Gastrocnemius medialis (tissue), 4 donors: ENCODE data around the gene STARD8. TPM values are rescaled to one million over a fixed set of nuclear protein-coding genes. Genes with fewer than 3 reads are reported as not detected.
"Not testable (repeated sequence)": the region's sequence is repeated elsewhere in the genome, so short reads cannot be mapped to it uniquely, and the experiment has no call there.

Experiments
- ATAC-seq, 2 donors: fragments of 150-250 bp; one replicate each; pipeline ENCODE4 v1.9.1; 2016
- DNase-seq, 2 donors: peaks; one replicate each; pipeline ENCODE4 v3.0.0-alpha.2; 2019
- H3K27ac ChIP-seq, 4 donors: fragments of 200-600 bp; sonication (generic); 1 replicate in 1 of 4; 2 replicates in 3 of 4; pipeline ENCODE4 v1.5.1; 2016 to 2018; ENCODE audit warnings: mild to moderate bottlenecking in 2 of 4, moderate library complexity in 1 of 4
- H3K27me3 ChIP-seq, 3 donors: fragments of 200-600 bp; sonication (generic) in 2 of 3; 1 replicate in 1 of 3; 2 replicates in 2 of 3; pipeline versions ENCODE4 v1.5.1 to v1.6.0; 2016 to 2019; ENCODE audit warnings: mild to moderate bottlenecking in 1 of 3, moderate library complexity in 1 of 3
- H3K36me3 ChIP-seq, 2 donors: fragments of 200-600 bp; sonication (generic) in 1 of 2; one replicate each; pipeline ENCODE4 v1.5.1; 2017 to 2018
- H3K4me1 ChIP-seq, 2 donors: fragments of 200-600 bp; sonication (generic) in 1 of 2; one replicate each; pipeline ENCODE4 v1.5.1; 2016 to 2017; ENCODE audit warnings: mild to moderate bottlenecking in 2 of 2
- H3K4me3 ChIP-seq, 4 donors: fragments of 200-600 bp; sonication (generic) in 3 of 4; 1 replicate in 1 of 4; 2 replicates in 3 of 4; pipeline ENCODE4 v1.5.1; 2016 to 2019; ENCODE audit warnings: mild to moderate bottlenecking in 2 of 4
- H3K9me3 ChIP-seq, 3 donors: fragments of 200-600 bp; sonication (generic) in 2 of 3; 1 replicate in 1 of 3; 2 replicates in 2 of 3; pipeline ENCODE4 v1.5.1; 2016 to 2019
- POLR2A ChIP-seq, 2 donors: fragments of 450-650 bp; IDR thresholded peaks; one replicate each; pipeline ENCODE4 v1.6.1; 2017; ENCODE audit warnings: antibody characterized with exemption in 2 of 2, mild to moderate bottlenecking in 2 of 2, moderate library complexity in 2 of 2
- in situ Hi-C, 4 donors: fragments of 200-750 bp; cut with MboI; loops; one replicate each; pipeline versions ENCODE4 v1.15.0 to v1.8.0; 2017; ENCODE audit warnings: low sequenced_read_pairs in 4 of 4
- intact Hi-C: fragments of 100-400 bp; cut with DNase I; formaldehyde crosslinking; loops from one replicate; pipeline ENCODE4 v1.15.1; 2023; ENCODE audit warnings: low total_unique reads
- total RNA-seq, 4 donors: library from RNA; depleted of rRNA; stranded (reverse); fragments of >200 nt; gene quantifications; one replicate each; pipeline versions ENCODE4 v1.1.0 to v1.2.3, GENCODE V29; 2016
- TF ChIP-seq, protein P1 (sequence below), 5 experiments: fragments of 450-650 bp in 3 of 5; fragments of 200-600 bp in 2 of 5; sonication (generic) in 2 of 5; IDR thresholded peaks in 4 of 5; conservative IDR thresholded peaks in 1 of 5; 1 replicate in 4 of 5; 2 replicates in 1 of 5; pipeline ENCODE4 v1.5.1; 2016 to 2019; ENCODE audit warnings: antibody characterized with exemption in 5 of 5, mild to moderate bottlenecking in 3 of 5, moderate library complexity in 3 of 5

Gene STARD8
- total RNA-seq, 4 donors from 2014 or later, result 6.6 to 9.4 (median 9.1) TPM

DNA sequence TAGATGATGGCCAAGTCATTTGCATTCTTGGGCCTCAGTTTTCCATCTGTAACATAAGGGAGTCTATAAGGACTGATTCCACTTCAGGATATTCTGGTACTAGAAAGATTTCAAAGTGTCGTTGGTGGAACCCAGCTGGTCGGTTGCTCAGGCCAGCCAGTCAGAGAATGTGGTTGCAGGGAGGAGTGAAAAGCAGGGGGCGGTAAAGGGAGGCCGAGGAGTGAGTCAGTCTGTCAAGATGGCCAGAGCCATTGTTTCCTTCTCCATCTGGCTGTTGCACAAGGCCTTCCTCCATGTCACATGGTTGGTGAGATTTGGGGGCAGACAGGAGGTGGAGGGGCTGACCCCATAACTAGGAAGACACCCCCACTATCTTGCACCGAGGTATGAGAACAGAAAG lies 38.2 kb downstream of the STARD8 start:
- intact Hi-C loops, result no loop called here
- Histone ChIP-seq H3K4me3 (peak overlapping the region in 2 of 4 donors; percentile 42 to 44), H3K4me1 (peaks cover 0 to 4% of the 10 kb centered on the region in 2 donors), H3K27me3 (no peaks in the 10 kb centered on the region), H3K9me3 (no peaks in the 10 kb centered on the region), H3K36me3 (no peaks in the 10 kb centered on the region), H3K27ac (peak overlapping the region in 3 of 4 donors; percentile 57 to 69 (median 62))
- in situ Hi-C loops, result no loop called here
- DNase-seq (no peak), ATAC-seq (no peak)
- no peak for TF ChIP-seq POLR2A (IDR thresholded peaks at IDR 0.05)
- TF ChIP-seq, protein P1, sequence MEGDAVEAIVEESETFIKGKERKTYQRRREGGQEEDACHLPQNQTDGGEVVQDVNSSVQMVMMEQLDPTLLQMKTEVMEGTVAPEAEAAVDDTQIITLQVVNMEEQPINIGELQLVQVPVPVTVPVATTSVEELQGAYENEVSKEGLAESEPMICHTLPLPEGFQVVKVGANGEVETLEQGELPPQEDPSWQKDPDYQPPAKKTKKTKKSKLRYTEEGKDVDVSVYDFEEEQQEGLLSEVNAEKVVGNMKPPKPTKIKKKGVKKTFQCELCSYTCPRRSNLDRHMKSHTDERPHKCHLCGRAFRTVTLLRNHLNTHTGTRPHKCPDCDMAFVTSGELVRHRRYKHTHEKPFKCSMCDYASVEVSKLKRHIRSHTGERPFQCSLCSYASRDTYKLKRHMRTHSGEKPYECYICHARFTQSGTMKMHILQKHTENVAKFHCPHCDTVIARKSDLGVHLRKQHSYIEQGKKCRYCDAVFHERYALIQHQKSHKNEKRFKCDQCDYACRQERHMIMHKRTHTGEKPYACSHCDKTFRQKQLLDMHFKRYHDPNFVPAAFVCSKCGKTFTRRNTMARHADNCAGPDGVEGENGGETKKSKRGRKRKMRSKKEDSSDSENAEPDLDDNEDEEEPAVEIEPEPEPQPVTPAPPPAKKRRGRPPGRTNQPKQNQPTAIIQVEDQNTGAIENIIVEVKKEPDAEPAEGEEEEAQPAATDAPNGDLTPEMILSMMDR (IDR thresholded peaks at IDR 0.05 in 4 of 5, conservative IDR thresholded peaks at IDR 0.05 in 1 of 5), result no peak

DNA sequence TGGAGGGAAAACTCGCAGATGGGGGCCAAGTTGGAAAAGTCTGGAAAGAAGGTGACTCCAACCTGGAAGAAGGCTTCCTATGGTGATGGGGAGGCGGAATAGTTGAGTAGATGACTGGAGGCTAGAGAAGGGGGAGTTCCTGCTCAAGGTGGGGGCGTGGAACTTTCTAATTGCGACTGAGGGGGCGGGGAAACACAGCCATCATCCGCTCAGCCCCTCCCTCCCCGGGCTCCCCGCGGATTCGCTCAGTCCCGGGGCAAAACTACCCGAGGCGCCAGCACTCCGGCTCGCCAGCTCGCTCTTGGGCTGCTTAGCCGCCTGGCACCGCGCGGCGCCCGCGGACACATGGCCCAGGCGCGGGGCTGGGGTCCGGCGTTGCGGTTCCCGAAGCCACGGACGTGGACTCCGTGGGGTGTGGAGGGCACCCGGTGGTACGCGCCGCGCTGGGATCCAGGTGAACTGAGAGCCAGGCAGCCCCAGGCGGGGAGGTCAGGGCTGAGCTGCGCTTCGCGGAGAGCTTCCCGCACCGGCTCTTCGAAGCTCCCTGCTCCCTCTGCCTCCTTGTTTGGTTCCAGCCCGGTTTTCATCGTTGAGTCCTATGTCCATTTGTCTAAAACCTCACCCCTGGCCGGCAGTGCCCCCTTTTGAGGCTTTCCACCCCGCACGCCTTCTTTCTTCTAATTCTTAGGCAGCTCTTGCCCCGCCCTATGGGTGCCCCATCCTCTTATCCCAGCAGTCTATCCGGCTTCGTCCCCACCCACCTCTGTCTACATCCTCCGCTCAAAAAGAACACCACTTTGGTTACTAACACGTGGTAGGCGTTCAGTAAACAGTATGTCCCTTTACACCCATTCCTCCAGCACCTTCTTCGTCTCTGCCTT lies 38.9 kb downstream of the STARD8 start:
- Histone ChIP-seq H3K4me1 (peaks cover 0 to 4% of the 10 kb centered on the region in 2 donors), H3K4me3 (peak overlapping the region; percentile 39 to 47 (median 43)), H3K9me3 (no peaks in the 10 kb centered on the region), H3K27me3 (no peaks in the 10 kb centered on the region), H3K27ac (peak overlapping the region; percentile 16 to 69 (median 60)), H3K36me3 (no peaks in the 10 kb centered on the region)
- ATAC-seq (peak; percentile 61 to 69), DNase-seq (no peak)
- peak; percentile 30 to 54 for TF ChIP-seq POLR2A (IDR thresholded peaks at IDR 0.05)
- TF ChIP-seq, protein P1 (IDR thresholded peaks at IDR 0.05 in 4 of 5, conservative IDR thresholded peaks at IDR 0.05 in 1 of 5), result no peak
- in situ Hi-C loops, result no loop called here
- intact Hi-C loops, result no loop called here

DNA sequence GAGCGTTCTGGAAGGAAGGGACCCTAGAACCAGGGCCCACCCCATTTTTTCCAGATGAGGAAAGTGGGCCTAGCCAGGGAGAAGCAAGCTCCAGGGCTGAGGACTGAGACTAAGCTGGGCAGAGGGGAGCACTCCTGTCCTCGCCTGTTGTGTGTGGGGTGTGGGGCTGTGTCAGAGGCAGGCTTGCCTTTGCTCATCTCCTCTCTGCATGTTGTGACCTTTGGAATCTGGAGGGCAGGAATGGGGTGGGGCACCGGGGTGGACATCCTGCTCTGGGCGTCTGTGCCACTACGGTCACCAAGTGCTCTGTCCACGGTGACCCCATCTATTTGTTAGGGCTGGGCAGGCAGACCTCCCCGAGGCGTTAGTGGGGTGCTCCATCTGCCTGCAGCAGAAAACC lies 41.5 kb downstream of the STARD8 start:
- H3K4me3 ChIP-seq, H3K27ac ChIP-seq, ATAC-seq, H3K9me3 ChIP-seq, in situ Hi-C loops, DNase-seq, H3K4me1 ChIP-seq, H3K36me3 ChIP-seq, H3K27me3 ChIP-seq, intact Hi-C loops: not testable (repeated sequence)

DNA sequence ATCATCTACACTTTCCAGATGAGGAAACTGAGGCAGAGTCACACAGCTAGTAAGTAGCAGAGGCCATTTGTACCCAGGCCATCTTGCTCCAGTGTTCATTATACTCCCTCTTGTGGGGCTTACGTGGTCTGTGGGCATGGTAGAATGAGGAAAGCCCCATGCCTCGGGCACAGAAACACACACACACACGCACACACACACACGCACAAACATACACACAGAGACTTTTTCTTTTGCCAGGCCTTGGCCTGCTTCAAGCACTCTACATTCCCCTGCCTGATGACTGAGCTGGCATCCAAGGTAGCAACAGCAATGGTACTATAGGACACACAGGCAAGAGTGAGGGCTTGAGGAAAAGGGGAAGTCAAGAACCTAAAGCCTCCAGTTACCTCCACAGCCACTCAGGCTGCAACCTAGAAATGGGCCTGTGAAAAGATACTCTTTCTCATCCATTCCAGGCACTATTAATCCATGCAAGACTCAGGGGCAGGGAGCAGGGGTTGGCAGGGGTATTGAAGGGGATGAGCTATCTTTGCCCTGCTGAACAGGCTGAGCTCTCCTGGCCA lies 43.6 kb downstream of the STARD8 start:
- intact Hi-C loops (loop anchor here (5.0 to 10.0 kb wide), 2 partner anchors 194 to 276 kb away; partner anchors contain the start of gene YIPF6), in situ Hi-C loops (no loop called here)
- Histone ChIP-seq H3K27me3 (no peaks in the 10 kb centered on the region), H3K4me1 (no peaks in the 10 kb centered on the region), H3K27ac (peak overlapping the region; percentile 1 to 58 (median 46)), H3K4me3 (no peak overlapping the region), H3K36me3 (no peaks in the 10 kb centered on the region), H3K9me3 (no peaks in the 10 kb centered on the region)
- no peak for TF ChIP-seq POLR2A (IDR thresholded peaks at IDR 0.05)
- TF ChIP-seq, protein P1 (IDR thresholded peaks at IDR 0.05 in 4 of 5, conservative IDR thresholded peaks at IDR 0.05 in 1 of 5), result no peak
- ATAC-seq (no peak), DNase-seq (no peak)

DNA sequence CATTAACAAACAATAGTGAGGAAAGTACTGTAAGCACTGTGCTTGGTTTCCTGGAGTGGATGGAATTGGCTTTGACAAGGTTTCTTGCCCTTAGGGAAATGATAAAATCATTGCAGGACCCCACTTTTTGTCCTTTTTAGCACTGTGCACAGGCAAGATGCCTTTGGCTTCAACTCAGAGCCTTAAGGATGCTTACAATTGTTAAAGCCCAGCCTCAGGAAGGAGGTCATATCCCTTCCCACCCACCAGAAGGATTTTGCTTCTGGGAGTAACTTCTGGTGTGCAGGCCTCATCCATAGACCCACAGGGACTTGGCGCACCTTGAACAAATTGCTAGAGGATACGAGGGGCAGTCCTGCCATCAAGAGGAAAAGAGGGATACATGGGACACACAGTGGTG lies 44.5 kb downstream of the STARD8 start:
- ATAC-seq, result peak in 1 of 2 donors; percentile 15
- Histone ChIP-seq H3K4me3 (no peak overlapping the region), H3K27ac (peak overlapping the region; percentile 85 to 92 (median 86)), H3K4me1 (no peaks in the 10 kb centered on the region), H3K9me3 (no peaks in the 10 kb centered on the region), H3K27me3 (no peaks in the 10 kb centered on the region), H3K36me3 (no peaks in the 10 kb centered on the region)
- TF ChIP-seq, protein P1 (IDR thresholded peaks at IDR 0.05 in 4 of 5, conservative IDR thresholded peaks at IDR 0.05 in 1 of 5), result no peak
- in situ Hi-C loops (no loop called here), intact Hi-C loops (loop anchor here (5.0 to 10.0 kb wide), 2 partner anchors 195 to 277 kb away; partner anchors contain the start of gene YIPF6)
- DNase-seq, result no peak
